ENCODE results near the gene MMP1.
A peak's percentile ranks its signal among the peaks of the same experiment; 100 is the strongest.

Gene MMP1

GRCh38 chr11:102810950-102811660 lies 13.1 kb upstream of the MMP1 start:
- ChIA-PET POLR2A (ENCODE audit: low non-redundant PET) (no interaction called here), CTCF (interaction anchor here (0.7 to 1.3 kb wide), 2 partner anchors 40 to 131 kb away, joined by 3 to 5 read pairs; no protein-coding TSS in a partner anchor)
- no peak overlapping the region for H3K27ac ChIP-seq
- TF ChIP-seq, protein P1, sequence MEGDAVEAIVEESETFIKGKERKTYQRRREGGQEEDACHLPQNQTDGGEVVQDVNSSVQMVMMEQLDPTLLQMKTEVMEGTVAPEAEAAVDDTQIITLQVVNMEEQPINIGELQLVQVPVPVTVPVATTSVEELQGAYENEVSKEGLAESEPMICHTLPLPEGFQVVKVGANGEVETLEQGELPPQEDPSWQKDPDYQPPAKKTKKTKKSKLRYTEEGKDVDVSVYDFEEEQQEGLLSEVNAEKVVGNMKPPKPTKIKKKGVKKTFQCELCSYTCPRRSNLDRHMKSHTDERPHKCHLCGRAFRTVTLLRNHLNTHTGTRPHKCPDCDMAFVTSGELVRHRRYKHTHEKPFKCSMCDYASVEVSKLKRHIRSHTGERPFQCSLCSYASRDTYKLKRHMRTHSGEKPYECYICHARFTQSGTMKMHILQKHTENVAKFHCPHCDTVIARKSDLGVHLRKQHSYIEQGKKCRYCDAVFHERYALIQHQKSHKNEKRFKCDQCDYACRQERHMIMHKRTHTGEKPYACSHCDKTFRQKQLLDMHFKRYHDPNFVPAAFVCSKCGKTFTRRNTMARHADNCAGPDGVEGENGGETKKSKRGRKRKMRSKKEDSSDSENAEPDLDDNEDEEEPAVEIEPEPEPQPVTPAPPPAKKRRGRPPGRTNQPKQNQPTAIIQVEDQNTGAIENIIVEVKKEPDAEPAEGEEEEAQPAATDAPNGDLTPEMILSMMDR (conservative IDR thresholded peaks at IDR 0.05; ENCODE audit: low read depth), result peak; percentile 58
- no peak for DNase-seq (ENCODE audit: low spot score)

- POLR2A ChIA-PET (ENCODE audit: low non-redundant PET), result no interaction called here
- TF ChIP-seq, protein P1 (conservative IDR thresholded peaks at IDR 0.05; ENCODE audit: low read depth), result no peak
- CTCF ChIA-PET, result interaction anchor here (1.1 to 1.3 kb wide), 2 partner anchors 105 to 132 kb away, joined by 4 to 5 read pairs; no protein-coding TSS in a partner anchor
- DNase-seq (ENCODE audit: low spot score), result no peak
- no peak overlapping the region for H3K27ac ChIP-seq
Measured at GRCh38 chr11:102809971-102810370, 12.0 kb upstream of the MMP1 start.

GRCh38 chr11:102807921-102808320 lies 10.0 kb upstream of the MMP1 start:
- TF ChIP-seq, protein P1 (conservative IDR thresholded peaks at IDR 0.05; ENCODE audit: low read depth), result no peak
- CTCF ChIA-PET, result interaction anchor here (0.6 to 1.2 kb wide), 3 partner anchors 106 to 138 kb away, joined by 3 to 4 read pairs (median 3); no protein-coding TSS in a partner anchor

DNA sequence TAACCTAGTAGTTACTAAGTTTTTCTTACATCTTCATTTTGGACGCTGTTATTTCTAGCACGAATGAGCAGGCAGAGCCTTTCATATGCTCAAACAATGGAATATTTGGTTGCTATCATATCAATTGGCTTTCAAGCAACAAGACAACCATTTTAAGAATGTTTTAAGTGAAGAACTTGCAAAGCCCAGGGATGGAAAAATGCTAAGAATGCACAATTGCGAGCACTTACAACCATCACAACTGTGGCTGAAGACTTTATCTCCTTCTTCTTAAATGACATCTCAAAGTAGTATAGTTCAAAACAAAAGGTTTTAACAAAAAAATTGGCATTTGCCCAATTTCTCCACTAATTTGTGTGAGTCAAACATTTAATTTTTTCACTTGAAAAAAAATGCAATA lies 8.3 kb upstream of the MMP1 start:
- no peak overlapping the region for H3K27ac ChIP-seq
- POLR2A ChIA-PET (ENCODE audit: low non-redundant PET), result no interaction called here
- no peak for DNase-seq (ENCODE audit: low spot score)
- CTCF ChIA-PET, result interaction anchor here (0.6 to 1.2 kb wide), 2 partner anchors 26 to 136 kb away, joined by 3 to 4 read pairs; partner anchors contain the start of gene MMP10
- TF ChIP-seq, protein P1 (conservative IDR thresholded peaks at IDR 0.05; ENCODE audit: low read depth), result no peak

More at GRCh38 chr11:102807921-102808320, 10.0 kb upstream of the MMP1 start:
- H3K27ac ChIP-seq, result no peak overlapping the region
- POLR2A ChIA-PET (ENCODE audit: low non-redundant PET), result no interaction called here
- DNase-seq (ENCODE audit: low spot score), result no peak

GRCh38 chr11:102802341-102802740 lies 4.4 kb upstream of the MMP1 start:
- peak overlapping the region; percentile 66 for H3K27ac ChIP-seq
- POLR2A ChIA-PET (ENCODE audit: low non-redundant PET), result interaction anchor here (0.6 kb wide), 1 partner anchor 259 kb away, joined by 3 read pairs; no protein-coding TSS in a partner anchor
- no peak for DNase-seq (ENCODE audit: low spot score)
- TF ChIP-seq, protein P1 (conservative IDR thresholded peaks at IDR 0.05; ENCODE audit: low read depth), result no peak
- CTCF ChIA-PET, result interaction anchor here (0.7 to 0.8 kb wide), 2 partner anchors 7 to 139 kb away, joined by 3 to 5 read pairs; no protein-coding TSS in a partner anchor

- TF ChIP-seq, protein P1 (conservative IDR thresholded peaks at IDR 0.05; ENCODE audit: low read depth), result no peak
- CTCF ChIA-PET, result no interaction called here
Measured at GRCh38 chr11:102800767-102801166, 2.8 kb upstream of the MMP1 start.

More at GRCh38 chr11:102800767-102801166, 2.8 kb upstream of the MMP1 start:
- no peak overlapping the region for H3K27ac ChIP-seq
- no peak for DNase-seq (ENCODE audit: low spot score)
- POLR2A ChIA-PET (ENCODE audit: low non-redundant PET), result no interaction called here
